ENCODE results near the gene BRD4. TPM values are rescaled to one million over a fixed set of nuclear protein-coding genes. Genes with fewer than 3 reads are reported as not detected.

Gene BRD4
- total RNA-seq, 1 experiment from 2014 or later: 41.4 TPM

DNA sequence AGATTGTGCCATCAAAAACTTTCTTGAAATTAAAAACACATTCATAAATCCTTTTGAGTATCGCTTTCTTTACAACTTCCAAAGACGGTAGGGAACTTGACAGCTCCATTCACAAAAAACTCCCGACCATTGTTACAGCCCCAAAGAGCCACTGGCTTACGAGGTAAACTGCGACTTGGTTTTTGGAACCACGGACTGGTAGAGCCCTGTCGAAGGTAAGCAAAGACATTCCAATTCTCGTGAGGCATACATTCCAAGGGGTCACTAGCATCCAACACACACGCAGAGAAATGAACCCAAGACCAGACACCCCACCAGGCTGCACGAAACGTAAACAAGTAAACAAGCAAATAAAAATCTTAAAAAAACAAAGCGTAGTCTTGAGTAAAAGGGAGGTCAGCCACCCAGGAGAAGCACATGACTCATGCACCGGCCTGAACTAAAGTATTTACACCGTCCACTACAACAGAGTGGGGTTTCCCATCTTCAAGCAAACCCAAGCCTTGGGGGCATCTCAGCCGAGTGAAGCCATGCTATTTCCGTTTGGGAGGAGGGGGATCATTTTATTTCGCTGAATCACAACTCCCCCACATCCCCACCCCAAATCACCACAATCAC lies 1.4 kb downstream of the BRD4 start:
- H3K4me2 ChIP-seq (ENCODE audit: low read depth, low read length, poor library complexity, severe bottlenecking): peak overlapping the region; percentile 76
- H3K36me3 ChIP-seq (ENCODE audit: insufficient read depth, low read length): no peaks in the 10 kb centered on the region
- H3K9me2 ChIP-seq (replicated peaks; ENCODE audit: insufficient read depth, low read length): no peaks in the 10 kb centered on the region
- no peak overlapping the region for H2AFZ ChIP-seq (ENCODE audit: low read length)
- peak overlapping the region; percentile 99 for H3K9ac ChIP-seq (ENCODE audit: low read length)
- DNase-seq: no peak
- peak overlapping the region; percentile 69 for H3K27ac ChIP-seq (ENCODE audit: low read length)
- peaks cover 61% of the 10 kb centered on the region for H3K4me1 ChIP-seq (ENCODE audit: low read length)
- H3K4me3 ChIP-seq (ENCODE audit: low read length): peak overlapping the region; percentile 94
- H3K9me3 ChIP-seq (ENCODE audit: low read length): no peaks in the 10 kb centered on the region
- no peaks in the 10 kb centered on the region for H3K27me3 ChIP-seq (ENCODE audit: low read length)
- peaks cover 84% of the 10 kb centered on the region for H3K79me2 ChIP-seq (ENCODE audit: low read length)
- H4K20me1 ChIP-seq (ENCODE audit: insufficient read depth, low read depth, low read length): peaks cover 53% of the 10 kb centered on the region

- H3K4me2 ChIP-seq (ENCODE audit: low read depth, low read length, poor library complexity, severe bottlenecking): peak overlapping the region; percentile 76
- H2AFZ ChIP-seq (ENCODE audit: low read length): no peak overlapping the region
- peaks cover 60% of the 10 kb centered on the region for H3K4me1 ChIP-seq (ENCODE audit: low read length)
- no peak overlapping the region for H3K9ac ChIP-seq (ENCODE audit: low read length)
- H3K27ac ChIP-seq (ENCODE audit: low read length): no peak overlapping the region
- H3K4me3 ChIP-seq (ENCODE audit: low read length): no peak overlapping the region
- no peaks in the 10 kb centered on the region for H3K9me2 ChIP-seq (replicated peaks; ENCODE audit: insufficient read depth, low read length)
- DNase-seq: no peak
- no peaks in the 10 kb centered on the region for H3K36me3 ChIP-seq (ENCODE audit: insufficient read depth, low read length)
- peaks cover 76% of the 10 kb centered on the region for H4K20me1 ChIP-seq (ENCODE audit: insufficient read depth, low read depth, low read length)
- H3K27me3 ChIP-seq (ENCODE audit: low read length): no peaks in the 10 kb centered on the region
- H3K79me2 ChIP-seq (ENCODE audit: low read length): peaks cover 92% of the 10 kb centered on the region
- no peaks in the 10 kb centered on the region for H3K9me3 ChIP-seq (ENCODE audit: low read length)
Observed at GRCh38 chr19:15328312-15328711, 4.0 kb downstream of the BRD4 start.

GRCh38 chr19:15324791-15325519 lies 7.4 kb downstream of the BRD4 start:
- H4K20me1 ChIP-seq (ENCODE audit: insufficient read depth, low read depth, low read length): peaks cover 85% of the 10 kb centered on the region
- no peak for DNase-seq
- H3K9me2 ChIP-seq (replicated peaks; ENCODE audit: insufficient read depth, low read length): no peaks in the 10 kb centered on the region
- no peak overlapping the region for H3K27ac ChIP-seq (ENCODE audit: low read length)
- no peaks in the 10 kb centered on the region for H3K9me3 ChIP-seq (ENCODE audit: low read length)
- no peaks in the 10 kb centered on the region for H3K36me3 ChIP-seq (ENCODE audit: insufficient read depth, low read length)
- no peak overlapping the region for H2AFZ ChIP-seq (ENCODE audit: low read length)
- H3K4me2 ChIP-seq (ENCODE audit: low read depth, low read length, poor library complexity, severe bottlenecking): no peak overlapping the region
- H3K4me3 ChIP-seq (ENCODE audit: low read length): no peak overlapping the region
- peaks cover 97% of the 10 kb centered on the region for H3K79me2 ChIP-seq (ENCODE audit: low read length)
- peaks cover 66% of the 10 kb centered on the region for H3K4me1 ChIP-seq (ENCODE audit: low read length)
- no peak overlapping the region for H3K9ac ChIP-seq (ENCODE audit: low read length)
- H3K27me3 ChIP-seq (ENCODE audit: low read length): no peaks in the 10 kb centered on the region

- Histone ChIP-seq H3K4me1 (ENCODE audit: low read length) (peaks cover 66% of the 10 kb centered on the region), H3K9ac (ENCODE audit: low read length) (no peak overlapping the region), H3K27ac (ENCODE audit: low read length) (no peak overlapping the region), H3K9me2 (replicated peaks; ENCODE audit: insufficient read depth, low read length) (no peaks in the 10 kb centered on the region), H3K79me2 (ENCODE audit: low read length) (peaks cover 97% of the 10 kb centered on the region), H3K4me3 (ENCODE audit: low read length) (no peak overlapping the region), H3K9me3 (ENCODE audit: low read length) (no peaks in the 10 kb centered on the region), H3K4me2 (ENCODE audit: low read depth, low read length, poor library complexity, severe bottlenecking) (no peak overlapping the region), H2AFZ (ENCODE audit: low read length) (no peak overlapping the region), H3K36me3 (ENCODE audit: insufficient read depth, low read length) (no peaks in the 10 kb centered on the region), H4K20me1 (ENCODE audit: insufficient read depth, low read depth, low read length) (peaks cover 85% of the 10 kb centered on the region), H3K27me3 (ENCODE audit: low read length) (no peaks in the 10 kb centered on the region)
- DNase-seq: no peak
Observed at GRCh38 chr19:15323496-15324235, 8.7 kb downstream of the BRD4 start.

DNA sequence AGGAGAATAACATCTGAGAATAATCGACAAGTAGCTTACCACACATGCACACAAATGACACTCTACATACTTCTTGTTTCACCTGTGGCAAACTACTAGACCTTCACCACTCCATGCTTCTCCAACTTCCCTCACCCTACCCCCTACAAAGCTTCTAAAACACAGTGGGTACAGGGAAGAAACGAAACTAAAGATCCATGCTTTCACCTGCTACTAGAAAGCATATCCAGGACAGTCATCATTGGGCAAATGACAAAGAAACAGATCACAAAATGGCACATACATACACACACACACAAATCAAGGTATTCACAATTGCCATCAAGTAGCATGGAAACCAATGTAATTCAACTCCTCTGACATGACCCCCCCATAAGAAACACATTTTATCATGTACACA lies 10.6 kb downstream of the BRD4 start:
- Histone ChIP-seq H3K27ac (ENCODE audit: low read length) (no peak overlapping the region), H3K9me2 (replicated peaks; ENCODE audit: insufficient read depth, low read length) (no peaks in the 10 kb centered on the region), H2AFZ (ENCODE audit: low read length) (no peak overlapping the region), H3K4me3 (ENCODE audit: low read length) (no peak overlapping the region), H3K4me2 (ENCODE audit: low read depth, low read length, poor library complexity, severe bottlenecking) (no peak overlapping the region), H3K4me1 (ENCODE audit: low read length) (peaks cover 66% of the 10 kb centered on the region), H3K9me3 (ENCODE audit: low read length) (no peaks in the 10 kb centered on the region), H3K27me3 (ENCODE audit: low read length) (no peaks in the 10 kb centered on the region), H4K20me1 (ENCODE audit: insufficient read depth, low read depth, low read length) (peaks cover 87% of the 10 kb centered on the region), H3K36me3 (ENCODE audit: insufficient read depth, low read length) (peaks cover 4% of the 10 kb centered on the region; the same call in 1 of the 2 replicates), H3K79me2 (ENCODE audit: low read length) (peaks cover 97% of the 10 kb centered on the region), H3K9ac (ENCODE audit: low read length) (no peak overlapping the region)
- no peak for DNase-seq

DNA sequence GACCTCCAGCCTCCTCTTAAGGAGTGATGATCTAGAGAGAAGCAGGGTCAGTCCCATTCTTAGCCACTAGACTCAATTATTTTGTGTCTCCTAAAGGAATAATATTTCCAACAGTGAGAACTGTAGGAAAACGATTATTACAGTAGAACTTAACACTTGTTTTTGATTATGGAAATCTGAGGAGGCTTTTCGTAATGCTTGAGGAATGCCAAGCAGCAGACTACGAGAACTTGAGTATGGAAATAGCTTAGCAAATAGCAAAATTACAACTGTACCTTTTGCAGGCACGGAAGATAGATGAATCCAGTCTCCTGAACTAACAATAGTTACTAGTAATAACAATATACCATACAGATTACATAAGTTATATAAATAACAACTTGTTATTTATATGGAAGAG lies 12.2 kb downstream of the BRD4 start:
- Histone ChIP-seq H3K36me3 (ENCODE audit: insufficient read depth, low read length) (peaks cover 7% of the 10 kb centered on the region; the same call in 1 of the 2 replicates), H3K4me2 (ENCODE audit: low read depth, low read length, poor library complexity, severe bottlenecking) (no peak overlapping the region), H3K4me1 (ENCODE audit: low read length) (peaks cover 60% of the 10 kb centered on the region), H3K27ac (ENCODE audit: low read length) (no peak overlapping the region), H3K27me3 (ENCODE audit: low read length) (no peaks in the 10 kb centered on the region), H4K20me1 (ENCODE audit: insufficient read depth, low read depth, low read length) (peaks cover 87% of the 10 kb centered on the region), H3K9ac (ENCODE audit: low read length) (no peak overlapping the region), H2AFZ (ENCODE audit: low read length) (no peak overlapping the region), H3K4me3 (ENCODE audit: low read length) (no peak overlapping the region), H3K9me2 (replicated peaks; ENCODE audit: insufficient read depth, low read length) (no peaks in the 10 kb centered on the region), H3K9me3 (ENCODE audit: low read length) (no peaks in the 10 kb centered on the region), H3K79me2 (ENCODE audit: low read length) (peaks cover 97% of the 10 kb centered on the region)
- no peak for DNase-seq

DNA sequence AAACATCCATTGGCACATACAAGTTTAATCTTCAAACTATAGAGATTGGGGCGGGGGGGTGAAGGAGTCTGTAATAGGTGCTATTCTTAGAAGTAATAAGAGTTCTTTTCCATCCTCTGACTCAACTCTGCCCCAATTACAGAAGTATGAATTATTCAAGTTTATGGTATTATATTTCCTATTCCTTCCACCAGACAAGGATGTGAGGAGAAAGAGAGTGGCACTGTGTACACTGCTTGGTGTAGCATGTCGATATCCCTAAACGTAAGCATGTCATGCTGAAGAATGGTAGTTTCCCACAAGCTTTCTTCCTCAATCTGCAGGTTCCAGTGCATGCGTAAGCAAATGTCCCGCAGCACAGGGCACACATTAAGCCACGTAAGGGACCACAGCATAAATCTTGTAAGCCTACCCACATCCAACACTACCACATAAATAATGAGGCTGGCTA lies 14.1 kb downstream of the BRD4 start:
- Histone ChIP-seq H3K9ac (ENCODE audit: low read length) (0 out of 2 replicates have a peak overlapping the region, but pooled peaks have one; percentile 27), H3K4me2 (ENCODE audit: low read depth, low read length, poor library complexity, severe bottlenecking) (peak overlapping the region; percentile 52), H4K20me1 (ENCODE audit: insufficient read depth, low read depth, low read length) (peaks cover 84% of the 10 kb centered on the region), H3K4me1 (ENCODE audit: low read length) (peaks cover 56% of the 10 kb centered on the region), H3K4me3 (ENCODE audit: low read length) (peak overlapping the region; percentile 2; the same call in 1 of the 2 replicates), H3K27ac (ENCODE audit: low read length) (peak overlapping the region; percentile 39), H3K9me3 (ENCODE audit: low read length) (no peaks in the 10 kb centered on the region), H2AFZ (ENCODE audit: low read length) (no peak overlapping the region), H3K36me3 (ENCODE audit: insufficient read depth, low read length) (peaks cover 11% of the 10 kb centered on the region; the same call in 1 of the 2 replicates), H3K79me2 (ENCODE audit: low read length) (peaks cover 97% of the 10 kb centered on the region), H3K27me3 (ENCODE audit: low read length) (no peaks in the 10 kb centered on the region), H3K9me2 (replicated peaks; ENCODE audit: insufficient read depth, low read length) (no peaks in the 10 kb centered on the region)
- peak; percentile 57 for DNase-seq

Measured in Karpas-422 (cell line).